GM10266 (cell line): Measurements from ENCODE around the gene CDC23.

Source experiments
- DNase-seq: peaks from one replicate; pipeline ENCODE4 v3.0.0; 2012; ENCODE audit errors: extremely low spot score
- TF ChIP-seq, protein P1 (sequence below): IDR thresholded peaks from 2 replicates; pipeline ENCODE4 v1.5.1; 2012; ENCODE audit warnings: mild to moderate bottlenecking, low read depth; ENCODE audit not compliant: control insufficient read depth, insufficient read depth; ENCODE audit errors: missing control alignments

Gene CDC23

GRCh38 chr5:138245717-138246116 lies 32.6 kb upstream of the CDC23 start:
- TF ChIP-seq, protein P1, sequence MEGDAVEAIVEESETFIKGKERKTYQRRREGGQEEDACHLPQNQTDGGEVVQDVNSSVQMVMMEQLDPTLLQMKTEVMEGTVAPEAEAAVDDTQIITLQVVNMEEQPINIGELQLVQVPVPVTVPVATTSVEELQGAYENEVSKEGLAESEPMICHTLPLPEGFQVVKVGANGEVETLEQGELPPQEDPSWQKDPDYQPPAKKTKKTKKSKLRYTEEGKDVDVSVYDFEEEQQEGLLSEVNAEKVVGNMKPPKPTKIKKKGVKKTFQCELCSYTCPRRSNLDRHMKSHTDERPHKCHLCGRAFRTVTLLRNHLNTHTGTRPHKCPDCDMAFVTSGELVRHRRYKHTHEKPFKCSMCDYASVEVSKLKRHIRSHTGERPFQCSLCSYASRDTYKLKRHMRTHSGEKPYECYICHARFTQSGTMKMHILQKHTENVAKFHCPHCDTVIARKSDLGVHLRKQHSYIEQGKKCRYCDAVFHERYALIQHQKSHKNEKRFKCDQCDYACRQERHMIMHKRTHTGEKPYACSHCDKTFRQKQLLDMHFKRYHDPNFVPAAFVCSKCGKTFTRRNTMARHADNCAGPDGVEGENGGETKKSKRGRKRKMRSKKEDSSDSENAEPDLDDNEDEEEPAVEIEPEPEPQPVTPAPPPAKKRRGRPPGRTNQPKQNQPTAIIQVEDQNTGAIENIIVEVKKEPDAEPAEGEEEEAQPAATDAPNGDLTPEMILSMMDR: no peak
- DNase-seq: no peak

DNA sequence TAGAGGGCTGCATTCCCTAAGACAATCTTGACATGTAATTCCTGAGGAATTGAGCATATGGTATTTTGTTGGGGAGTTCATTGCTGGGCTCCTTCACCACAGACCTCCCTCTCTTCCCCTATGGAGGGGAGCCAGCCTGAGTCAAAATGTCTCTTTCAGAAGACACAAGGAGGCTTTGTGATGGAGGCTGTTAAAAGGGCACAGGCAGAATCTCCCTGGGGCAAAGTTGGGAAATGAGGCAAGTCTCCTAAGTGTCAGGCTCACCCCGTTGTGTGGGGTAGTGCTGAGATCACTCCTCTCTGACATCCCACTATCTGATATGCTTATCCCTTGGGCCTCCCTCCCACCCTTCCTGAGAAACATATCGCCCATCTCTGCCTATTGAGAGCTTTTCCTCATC lies 30.7 kb upstream of the CDC23 start:
- no peak for DNase-seq
- TF ChIP-seq, protein P1: no peak

GRCh38 chr5:138241688-138242571 lies 28.8 kb upstream of the CDC23 start:
- DNase-seq: no peak
- TF ChIP-seq, protein P1: no peak

DNA sequence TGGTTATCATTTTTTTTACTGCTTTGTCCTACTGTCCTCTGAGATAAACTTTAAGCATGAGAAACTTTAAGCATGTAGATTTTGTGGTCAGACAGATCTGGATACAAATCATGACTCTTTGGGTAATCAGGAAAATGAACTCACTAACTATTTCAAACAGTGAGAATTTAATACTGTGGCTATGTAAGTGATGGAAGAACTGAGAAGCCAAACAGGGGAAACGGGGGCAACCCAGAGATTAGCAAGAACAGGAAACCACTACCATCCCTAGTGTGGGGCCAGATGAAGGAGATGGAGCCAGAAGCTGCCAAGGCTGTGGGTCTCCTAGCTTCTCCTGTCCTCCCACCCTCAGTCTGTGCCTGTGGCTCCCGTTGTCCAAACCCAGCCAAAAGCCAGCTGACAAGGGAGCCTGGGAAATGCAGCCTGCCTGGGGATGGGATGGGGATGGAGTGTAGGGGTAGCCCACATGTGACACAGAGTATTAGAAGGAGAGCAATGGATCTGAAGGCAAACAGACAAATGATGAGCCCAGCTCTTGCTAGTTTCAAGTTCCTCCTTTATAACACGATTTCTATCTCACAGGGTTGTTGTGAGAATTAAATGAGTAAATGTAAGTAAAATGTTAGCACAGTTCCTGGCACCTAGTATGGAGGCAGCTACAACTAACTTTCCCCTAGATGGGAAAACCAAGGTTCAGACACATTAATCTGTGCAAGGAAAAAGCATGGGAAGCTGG lies 27.7 kb upstream of the CDC23 start:
- no peak for DNase-seq
- TF ChIP-seq, protein P1: no peak

DNA sequence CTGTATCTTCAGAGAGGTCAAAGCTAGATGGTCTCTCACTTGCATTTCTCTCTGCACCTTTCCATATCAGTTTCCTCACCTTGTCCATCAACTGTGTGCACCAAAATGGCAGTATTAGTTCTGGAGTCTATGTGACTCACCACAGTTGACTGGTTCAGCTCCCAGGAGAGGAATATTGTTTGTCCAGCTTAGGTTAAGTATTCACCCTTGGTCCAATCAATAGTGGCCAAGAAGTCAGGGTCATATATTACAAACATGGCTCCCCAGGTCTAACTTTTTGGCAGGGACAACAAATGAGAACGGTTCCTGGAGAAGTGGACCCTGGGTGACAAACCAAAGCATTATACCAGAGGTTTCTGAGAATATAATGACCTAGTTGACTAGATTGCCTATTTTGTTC lies 24.9 kb upstream of the CDC23 start:
- TF ChIP-seq, protein P1: no peak
- DNase-seq: no peak

GRCh38 chr5:138234651-138235050 lies 21.5 kb upstream of the CDC23 start:
- TF ChIP-seq, protein P1: no peak

GRCh38 chr5:138233280-138233679 lies 20.2 kb upstream of the CDC23 start:
- no peak for DNase-seq
- TF ChIP-seq, protein P1: no peak

More at GRCh38 chr5:138234651-138235050, 21.5 kb upstream of the CDC23 start:
- DNase-seq: no peak
